DND-41 (cell line): Measurements from ENCODE around the gene IDH3B.

Experiments
- EZH2 ChIP-seq: IDR thresholded peaks from 3 replicates; pipeline ENCODE4 v1.6.1; 2012; ENCODE audit warnings: borderline replicate concordance, low read depth, mild to moderate bottlenecking, moderate library complexity, low read length, inconsistent platforms; ENCODE audit not compliant: severe bottlenecking
- TF ChIP-seq, protein P1 (sequence below): IDR thresholded peaks from 2 replicates; pipeline ENCODE4 v1.5.1; 2012; ENCODE audit warnings: borderline replicate concordance, low read length, moderate library complexity, mild to moderate bottlenecking; ENCODE audit not compliant: poor library complexity, severe bottlenecking; ENCODE audit errors: extremely low read depth

DNA sequence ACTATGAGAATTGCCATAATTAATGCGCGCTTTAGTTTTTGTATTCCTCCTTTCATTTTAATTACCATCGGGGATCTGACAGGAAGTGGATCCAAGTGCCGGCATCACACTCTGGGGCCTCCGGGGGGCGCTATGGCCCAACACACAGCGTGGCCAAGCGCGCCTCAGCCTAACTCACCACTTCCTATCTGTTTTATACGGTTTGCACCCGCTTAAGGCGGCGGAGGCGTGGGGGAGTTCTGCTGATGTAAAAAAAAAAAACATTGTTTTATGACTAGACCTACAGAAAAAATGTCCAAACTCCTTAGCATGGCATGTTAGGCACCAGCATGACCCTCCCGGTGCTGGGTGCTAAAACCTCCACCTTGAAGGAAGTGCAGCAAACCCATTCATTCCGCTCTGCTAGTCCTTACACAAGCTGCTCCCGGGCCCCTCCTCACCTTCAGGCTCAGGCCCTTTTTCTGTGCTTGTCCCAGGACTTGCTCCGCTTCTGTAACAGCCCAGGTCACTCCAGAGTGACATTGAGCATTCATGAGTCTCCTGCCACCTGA lies 24.1 kb upstream of the IDH3B start:
- TF ChIP-seq, protein P1, sequence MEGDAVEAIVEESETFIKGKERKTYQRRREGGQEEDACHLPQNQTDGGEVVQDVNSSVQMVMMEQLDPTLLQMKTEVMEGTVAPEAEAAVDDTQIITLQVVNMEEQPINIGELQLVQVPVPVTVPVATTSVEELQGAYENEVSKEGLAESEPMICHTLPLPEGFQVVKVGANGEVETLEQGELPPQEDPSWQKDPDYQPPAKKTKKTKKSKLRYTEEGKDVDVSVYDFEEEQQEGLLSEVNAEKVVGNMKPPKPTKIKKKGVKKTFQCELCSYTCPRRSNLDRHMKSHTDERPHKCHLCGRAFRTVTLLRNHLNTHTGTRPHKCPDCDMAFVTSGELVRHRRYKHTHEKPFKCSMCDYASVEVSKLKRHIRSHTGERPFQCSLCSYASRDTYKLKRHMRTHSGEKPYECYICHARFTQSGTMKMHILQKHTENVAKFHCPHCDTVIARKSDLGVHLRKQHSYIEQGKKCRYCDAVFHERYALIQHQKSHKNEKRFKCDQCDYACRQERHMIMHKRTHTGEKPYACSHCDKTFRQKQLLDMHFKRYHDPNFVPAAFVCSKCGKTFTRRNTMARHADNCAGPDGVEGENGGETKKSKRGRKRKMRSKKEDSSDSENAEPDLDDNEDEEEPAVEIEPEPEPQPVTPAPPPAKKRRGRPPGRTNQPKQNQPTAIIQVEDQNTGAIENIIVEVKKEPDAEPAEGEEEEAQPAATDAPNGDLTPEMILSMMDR, result peak; percentile 61
- TF ChIP-seq EZH2, result no peak
